ENCODE results near the gene PDZD2. TPM values are rescaled to one million over a fixed set of nuclear protein-coding genes. Genes with fewer than 3 reads are reported as not detected.
A peak's percentile ranks its signal among the peaks of the same experiment; 100 is the strongest.

The PDZD2 gene
- polyA plus RNA-seq, 6 donors from 2014 or later, result 0.05 to 0.24 (median 0.06) TPM; not detected in 1

- ATAC-seq (ENCODE audit: low read depth in 2 of 2), result no peak
- H3K27me3 Mint-ChIP-seq, result no peaks in the 10 kb centered on the region
- H3K9me3 Mint-ChIP-seq, result peaks cover 0 to 2% (median 0%) of the 10 kb centered on the region in 7 donors
- no peak overlapping the region for H3K4me3 Mint-ChIP-seq
- no peak overlapping the region for H3K27ac Mint-ChIP-seq
- H3K4me1 Mint-ChIP-seq, result no peaks in the 10 kb centered on the region
- DNase-seq, result no peak
- no peaks in the 10 kb centered on the region for H3K36me3 Mint-ChIP-seq
Observed at GRCh38 chr5:32057187-32058096, 418.5 kb downstream of the PDZD2 start.

- Mint-ChIP-seq H3K4me3 (no peak overlapping the region), H3K27me3 (no peaks in the 10 kb centered on the region), H3K36me3 (no peaks in the 10 kb centered on the region), H3K9me3 (peaks cover 0 to 2% (median 0%) of the 10 kb centered on the region in 7 donors), H3K27ac (no peak overlapping the region), H3K4me1 (no peaks in the 10 kb centered on the region)
- DNase-seq, result no peak
- ATAC-seq (ENCODE audit: low read depth in 2 of 2), result no peak
Observed at GRCh38 chr5:32058101-32058500, 419.2 kb downstream of the PDZD2 start.

DNA sequence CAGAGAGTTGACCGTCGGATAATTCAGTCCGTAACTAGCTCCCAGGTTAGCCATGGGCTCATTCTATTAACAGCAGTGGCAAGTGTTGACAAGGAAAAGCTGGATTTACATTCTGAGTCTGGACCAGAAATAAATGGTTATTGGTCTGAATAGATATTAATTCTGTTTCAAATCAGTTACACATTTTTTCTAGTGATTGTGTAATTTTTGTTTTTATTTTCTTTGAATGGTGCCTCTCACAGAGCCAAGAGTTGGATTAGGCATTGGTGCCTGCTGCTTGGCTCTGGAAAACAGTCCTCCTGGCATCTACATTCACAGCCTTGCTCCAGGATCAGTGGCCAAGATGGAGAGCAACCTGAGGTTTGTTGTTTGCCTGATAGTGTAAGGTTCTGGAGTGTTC lies 420.1 kb downstream of the PDZD2 start:
- ATAC-seq (ENCODE audit: low read depth in 2 of 2), result no peak
- H3K36me3 Mint-ChIP-seq, result no peaks in the 10 kb centered on the region
- no peaks in the 10 kb centered on the region for H3K4me1 Mint-ChIP-seq
- H3K27ac Mint-ChIP-seq, result no peak overlapping the region
- no peaks in the 10 kb centered on the region for H3K27me3 Mint-ChIP-seq
- H3K9me3 Mint-ChIP-seq, result peaks cover 0 to 2% (median 0%) of the 10 kb centered on the region in 7 donors
- H3K4me3 Mint-ChIP-seq, result no peak overlapping the region
- no peak for DNase-seq

DNA sequence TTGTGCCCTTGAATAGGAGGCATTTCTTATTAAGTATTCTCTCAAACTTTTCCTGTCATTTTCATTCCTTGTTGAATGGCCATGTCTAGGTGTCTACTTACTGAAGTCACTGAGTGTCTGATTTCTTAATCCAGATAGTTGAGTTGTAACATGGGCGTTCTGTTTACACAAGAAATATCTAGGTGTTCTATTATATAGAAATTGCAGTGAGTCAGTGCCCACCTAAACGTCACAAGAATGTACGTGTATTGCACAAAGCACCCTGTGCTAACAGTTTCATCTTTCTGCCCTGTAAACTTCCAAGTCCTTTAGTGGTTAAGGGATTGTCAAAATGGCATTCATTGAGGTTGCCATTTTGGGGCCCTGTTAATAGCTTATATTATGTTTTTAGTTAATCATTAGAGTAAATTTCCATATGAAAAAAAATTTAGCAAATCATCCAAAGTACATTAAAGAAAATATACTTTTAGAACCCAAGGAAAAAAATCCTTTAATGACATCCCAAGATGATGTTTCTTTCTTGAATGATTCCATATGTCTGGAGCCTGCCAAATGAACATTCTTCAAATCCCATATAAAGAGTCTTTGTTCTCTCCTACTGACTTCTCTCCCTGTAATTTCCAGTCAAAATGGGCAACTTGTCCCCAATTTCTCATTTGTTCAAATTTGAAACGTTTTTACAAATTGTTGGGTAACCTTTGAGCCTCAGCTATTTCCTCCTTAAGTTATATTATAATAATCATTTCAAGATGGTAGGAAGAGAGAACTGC lies 421.0 kb downstream of the PDZD2 start:
- no peaks in the 10 kb centered on the region for H3K27me3 Mint-ChIP-seq
- no peak for DNase-seq
- H3K27ac Mint-ChIP-seq, result no peak overlapping the region
- peaks cover 0 to 2% (median 0%) of the 10 kb centered on the region in 7 donors for H3K9me3 Mint-ChIP-seq
- H3K4me1 Mint-ChIP-seq, result no peaks in the 10 kb centered on the region
- no peak for ATAC-seq (ENCODE audit: low read depth in 2 of 2)
- no peak overlapping the region for H3K4me3 Mint-ChIP-seq
- no peaks in the 10 kb centered on the region for H3K36me3 Mint-ChIP-seq

- H3K4me1 Mint-ChIP-seq, result no peaks in the 10 kb centered on the region
- no peak for ATAC-seq (ENCODE audit: low read depth in 2 of 2)
Observed at GRCh38 chr5:32061236-32061635, 422.3 kb downstream of the PDZD2 start.

GRCh38 chr5:32066448-32066847 lies 427.5 kb downstream of the PDZD2 start:
- DNase-seq (no peak), ATAC-seq (ENCODE audit: low read depth in 2 of 2) (no peak)
- no peaks in the 10 kb centered on the region for H3K4me1 Mint-ChIP-seq
- H3K9me3 Mint-ChIP-seq, result no peaks in the 10 kb centered on the region
- no peaks in the 10 kb centered on the region for H3K36me3 Mint-ChIP-seq
- H3K27ac Mint-ChIP-seq, result no peak overlapping the region
- no peak overlapping the region for H3K4me3 Mint-ChIP-seq
- no peaks in the 10 kb centered on the region for H3K27me3 Mint-ChIP-seq

More at GRCh38 chr5:32061236-32061635, 422.3 kb downstream of the PDZD2 start:
- Mint-ChIP-seq H3K9me3 (peaks cover 0 to 2% (median 0%) of the 10 kb centered on the region in 7 donors), H3K36me3 (no peaks in the 10 kb centered on the region), H3K4me3 (no peak overlapping the region), H3K27ac (no peak overlapping the region), H3K27me3 (no peaks in the 10 kb centered on the region)
- DNase-seq, result no peak

DNA sequence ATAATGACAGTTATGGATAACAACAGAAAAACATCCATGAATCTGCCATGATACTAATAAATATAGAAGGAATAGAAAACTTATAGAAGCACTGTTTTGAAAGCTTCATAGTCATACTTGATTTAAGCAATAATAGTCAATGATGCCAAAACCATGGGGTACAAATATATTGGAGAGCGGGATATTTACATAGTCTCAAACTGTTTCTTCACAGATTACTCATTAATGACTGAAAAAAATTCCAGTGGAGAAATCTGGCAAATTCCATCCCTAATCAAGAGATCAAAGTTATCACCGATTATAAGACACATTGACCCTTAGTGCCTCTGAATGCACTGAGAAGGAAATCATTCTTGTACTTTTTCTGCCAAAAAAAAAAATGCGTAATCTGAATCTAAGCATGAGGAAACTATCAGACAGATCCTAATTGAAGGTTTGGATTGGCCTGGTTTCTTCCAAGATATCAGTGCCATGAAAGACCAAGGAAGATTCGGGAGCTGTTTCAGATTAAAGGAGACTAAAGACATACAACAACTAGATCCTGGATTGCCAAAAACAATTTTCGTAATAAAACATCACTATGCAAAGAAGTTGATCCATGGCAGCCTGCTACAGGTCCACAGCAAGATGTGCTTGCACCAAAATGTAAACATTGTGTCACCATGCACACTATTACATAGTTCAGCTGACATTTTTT lies 429.0 kb downstream of the PDZD2 start:
- no peaks in the 10 kb centered on the region for H3K36me3 Mint-ChIP-seq
- DNase-seq (no peak), ATAC-seq (ENCODE audit: low read depth in 2 of 2) (no peak)
- H3K4me1 Mint-ChIP-seq, result no peaks in the 10 kb centered on the region
- no peak overlapping the region for H3K4me3 Mint-ChIP-seq
- no peak overlapping the region for H3K27ac Mint-ChIP-seq
- H3K27me3 Mint-ChIP-seq, result no peaks in the 10 kb centered on the region
- no peaks in the 10 kb centered on the region for H3K9me3 Mint-ChIP-seq

DNA sequence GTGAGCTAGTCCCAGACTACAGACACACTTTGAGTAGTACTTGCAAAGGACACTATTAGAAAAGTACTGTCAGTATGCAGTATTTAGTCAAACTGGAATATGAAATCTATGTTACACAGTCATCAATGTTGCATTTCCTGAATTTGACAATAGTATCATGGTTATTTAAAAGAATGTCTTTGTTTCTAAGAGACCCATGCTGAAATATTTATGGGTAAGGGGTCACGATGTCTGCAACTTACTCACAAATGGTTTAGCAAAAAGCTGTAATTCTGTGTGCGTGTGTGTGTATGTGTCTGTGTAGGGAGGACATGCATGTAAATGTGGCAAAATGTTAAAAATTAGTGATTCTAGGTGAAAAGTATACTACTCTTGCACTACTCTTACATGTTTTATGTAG lies 429.6 kb downstream of the PDZD2 start:
- ATAC-seq (ENCODE audit: low read depth in 2 of 2) (no peak), DNase-seq (no peak)
- H3K4me3 Mint-ChIP-seq, result no peak overlapping the region
- H3K4me1 Mint-ChIP-seq, result no peaks in the 10 kb centered on the region
- H3K36me3 Mint-ChIP-seq, result no peaks in the 10 kb centered on the region
- no peaks in the 10 kb centered on the region for H3K27me3 Mint-ChIP-seq
- H3K9me3 Mint-ChIP-seq, result no peaks in the 10 kb centered on the region
- no peak overlapping the region for H3K27ac Mint-ChIP-seq

- ATAC-seq (ENCODE audit: low read depth in 2 of 2), result no peak
- no peak for DNase-seq
- Mint-ChIP-seq H3K27me3 (no peaks in the 10 kb centered on the region), H3K27ac (no peak overlapping the region), H3K4me3 (no peak overlapping the region), H3K9me3 (no peaks in the 10 kb centered on the region), H3K4me1 (no peaks in the 10 kb centered on the region), H3K36me3 (no peaks in the 10 kb centered on the region)
Observed at GRCh38 chr5:32069396-32069795, 430.5 kb downstream of the PDZD2 start.

DNA sequence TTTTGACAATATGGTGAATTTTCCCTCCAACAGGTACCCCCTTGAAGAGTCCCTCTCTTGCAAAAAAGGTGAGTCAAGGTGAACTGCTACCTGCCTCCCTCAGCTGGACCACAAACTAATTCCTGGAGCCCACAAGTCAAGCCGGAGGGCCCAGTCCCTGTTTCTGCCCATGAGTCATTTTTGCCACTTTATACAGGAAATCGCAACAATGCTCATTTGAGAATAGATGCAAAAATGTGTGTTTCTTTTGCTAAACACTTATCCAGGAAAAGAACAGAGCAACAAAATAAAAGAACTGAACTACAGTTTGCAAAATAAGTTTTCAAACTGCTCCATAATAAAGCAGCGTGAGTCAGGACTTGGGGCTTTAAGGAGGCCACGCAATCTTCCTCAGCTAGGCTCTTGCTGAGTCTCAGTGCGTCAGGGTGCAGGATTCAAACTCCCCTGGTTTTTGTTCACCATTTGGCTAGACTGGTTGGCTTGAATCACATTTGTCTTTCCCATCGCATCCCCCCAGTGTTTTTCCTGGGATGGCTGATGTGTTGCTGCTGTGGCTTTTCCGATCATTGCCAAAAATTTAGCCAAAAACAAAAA lies 432.5 kb downstream of the PDZD2 start:
- DNase-seq, result no peak
- no peaks in the 10 kb centered on the region for H3K27me3 Mint-ChIP-seq
- H3K9me3 Mint-ChIP-seq, result no peaks in the 10 kb centered on the region
- ATAC-seq (ENCODE audit: low read depth in 2 of 2), result no peak
- no peak overlapping the region for H3K4me3 Mint-ChIP-seq
- no peak overlapping the region for H3K27ac Mint-ChIP-seq
- H3K4me1 Mint-ChIP-seq, result no peaks in the 10 kb centered on the region
- no peaks in the 10 kb centered on the region for H3K36me3 Mint-ChIP-seq

DNA sequence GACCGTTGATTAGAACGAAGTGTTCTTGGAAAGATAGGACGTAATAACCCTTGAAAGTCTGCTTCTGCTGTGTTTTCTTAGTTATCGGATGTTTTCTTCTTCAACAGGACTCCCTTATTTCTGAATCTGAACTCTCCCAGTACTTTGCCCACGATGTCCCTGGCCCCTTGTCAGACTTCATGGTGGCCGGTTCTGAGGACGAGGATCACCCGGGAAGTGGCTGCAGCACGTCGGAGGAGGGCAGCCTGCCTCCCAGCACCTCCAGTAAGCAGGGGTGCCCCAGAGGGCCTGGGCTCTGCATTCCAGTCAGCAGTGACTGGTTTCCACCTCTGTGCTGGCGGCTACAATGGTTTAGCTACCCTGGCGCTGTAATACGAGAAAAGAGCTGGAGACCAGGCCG lies 433.1 kb downstream of the PDZD2 start:
- H3K36me3 Mint-ChIP-seq, result no peaks in the 10 kb centered on the region
- no peak for DNase-seq
- no peaks in the 10 kb centered on the region for H3K27me3 Mint-ChIP-seq
- H3K4me1 Mint-ChIP-seq, result no peaks in the 10 kb centered on the region
- no peak overlapping the region for H3K4me3 Mint-ChIP-seq
- ATAC-seq (ENCODE audit: low read depth in 2 of 2), result no peak
- no peaks in the 10 kb centered on the region for H3K9me3 Mint-ChIP-seq
- peak overlapping the region in 1 of 6 donors; percentile 22 for H3K27ac Mint-ChIP-seq

DNA sequence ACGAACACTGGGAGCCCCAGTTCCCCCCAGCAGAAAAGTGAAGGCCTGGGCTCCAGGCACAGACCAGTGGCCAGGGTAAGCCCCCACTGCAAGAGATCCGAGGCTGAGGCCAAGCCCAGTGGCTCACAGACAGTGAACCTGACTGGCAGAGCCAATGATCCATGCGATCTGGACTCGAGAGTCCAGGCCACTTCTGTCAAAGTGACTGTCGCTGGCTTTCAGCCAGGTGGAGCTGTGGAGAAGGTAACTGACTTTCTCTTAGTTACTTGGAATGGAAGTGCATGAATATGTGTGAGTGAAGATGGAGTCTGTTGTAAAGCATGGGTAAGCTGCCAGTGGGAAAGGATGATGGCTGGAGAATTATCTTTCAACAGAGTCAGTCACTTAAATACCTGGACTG lies 435.5 kb downstream of the PDZD2 start:
- Mint-ChIP-seq H3K27ac (no peak overlapping the region), H3K27me3 (no peaks in the 10 kb centered on the region), H3K4me3 (no peak overlapping the region), H3K36me3 (no peaks in the 10 kb centered on the region), H3K4me1 (no peaks in the 10 kb centered on the region), H3K9me3 (no peaks in the 10 kb centered on the region)
- DNase-seq (no peak), ATAC-seq (ENCODE audit: low read depth in 2 of 2) (no peak)
